HG03460 (cell line): ENCODE measurements around the gene RCOR3.
A peak's percentile ranks its signal among the peaks of the same experiment; 100 is the strongest.
"Not testable (repeated sequence)": the region's sequence is repeated elsewhere in the genome, so short reads cannot be mapped to it uniquely, and the experiment has no call there.

Source experiments
- ATAC-seq: cut with Tn5 transposase; IDR thresholded peaks from one replicate; pipeline ENCODE4 v1.9.1; 2021; ENCODE audit not compliant: unreplicated experiment

The RCOR3 gene

DNA sequence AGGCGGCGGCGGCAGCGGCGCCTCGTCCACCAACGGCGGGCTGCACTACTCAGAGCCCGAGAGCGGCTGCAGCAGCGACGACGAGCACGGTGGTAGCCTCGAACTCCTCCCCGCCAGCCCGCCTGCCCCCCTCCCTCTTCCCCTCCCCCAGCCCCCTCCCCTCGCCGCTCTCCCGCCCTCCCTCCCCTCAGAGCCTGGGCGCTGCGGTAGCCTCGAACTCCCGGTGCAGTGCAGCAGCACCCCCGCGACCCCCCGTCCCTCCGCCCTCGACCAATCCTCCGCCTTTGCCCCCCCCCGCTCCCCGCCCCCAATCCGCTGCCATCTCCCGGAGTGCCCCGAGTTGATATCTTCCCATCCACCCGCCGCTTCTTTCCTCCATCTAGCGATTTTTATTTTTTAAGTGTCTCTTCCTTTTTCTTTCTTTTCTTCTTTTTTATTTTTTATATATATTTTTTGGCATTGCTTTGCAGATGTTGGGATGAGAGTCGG, 516 bp downstream of the RCOR3 start:
- ATAC-seq, result peak; percentile 10

GRCh38 chr1:211260141-211261107, 1.3 kb downstream of the RCOR3 start:
- peak; percentile 44 for ATAC-seq

- no peak for ATAC-seq
These were observed 2.1 kb downstream of the RCOR3 start for GRCh38 chr1:211261229-211261628.

GRCh38 chr1:211263022-211263421, 3.9 kb downstream of the RCOR3 start:
- not testable (repeated sequence) for ATAC-seq

- no peak for ATAC-seq
These were observed 8.2 kb downstream of the RCOR3 start for GRCh38 chr1:211267204-211267857.

DNA sequence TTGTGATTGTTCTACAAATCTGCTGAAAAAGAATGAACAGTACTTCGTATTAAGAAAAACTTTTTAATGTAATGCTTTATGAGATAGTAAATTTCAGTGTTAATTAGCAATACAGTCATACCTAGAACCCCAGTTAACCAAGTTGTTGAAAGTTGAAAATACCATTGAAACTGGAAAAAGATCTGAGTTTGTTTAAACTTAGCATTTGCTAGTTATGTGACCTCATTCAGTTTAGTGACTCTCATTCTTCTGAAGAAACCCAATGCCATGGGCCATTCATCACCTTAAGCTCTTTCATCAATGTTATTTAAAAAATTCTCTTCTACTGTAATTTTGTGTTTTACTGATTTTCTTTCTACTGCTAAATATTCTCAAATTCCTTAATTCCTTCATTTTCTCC, 20.2 kb downstream of the RCOR3 start:
- no peak for ATAC-seq

DNA sequence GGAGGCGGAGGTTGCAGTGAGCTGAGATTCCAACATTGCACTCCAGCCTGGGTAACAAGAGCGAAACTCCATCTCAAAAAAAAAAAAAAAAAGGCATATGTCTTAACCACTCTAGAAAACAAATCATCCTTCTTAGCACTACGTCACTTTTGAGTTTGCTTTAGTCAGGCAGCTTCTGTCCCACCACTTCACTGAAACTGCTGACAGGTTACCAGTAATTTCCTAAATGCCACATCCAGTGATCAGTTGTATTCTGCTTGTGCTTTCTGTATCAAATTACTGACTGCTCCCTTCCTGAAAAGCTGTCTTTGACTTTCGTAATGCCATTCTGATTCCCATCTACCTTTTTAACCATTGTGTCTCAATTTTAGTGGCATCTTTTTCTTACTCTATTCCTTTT, 21.7 kb downstream of the RCOR3 start:
- ATAC-seq, result no peak

- ATAC-seq, result no peak
These were observed 22.3 kb downstream of the RCOR3 start for GRCh38 chr1:211281320-211282022.

DNA sequence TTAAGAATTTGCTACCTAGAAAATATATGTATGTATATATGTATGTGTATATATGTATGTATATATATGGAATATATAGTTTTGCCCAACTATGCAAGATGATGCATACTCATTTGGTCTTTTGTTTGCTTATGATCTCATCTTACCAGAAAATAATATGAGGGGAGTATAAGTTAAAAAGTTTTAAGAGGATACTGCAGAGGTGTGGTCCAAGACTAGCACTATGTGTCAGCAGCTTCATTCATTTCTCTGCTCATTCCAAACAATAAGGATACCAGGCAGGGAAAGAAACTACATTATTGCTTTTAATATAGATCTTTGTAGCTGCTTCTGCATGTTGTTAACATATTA, 22.8 kb downstream of the RCOR3 start:
- no peak for ATAC-seq

GRCh38 chr1:211285196-211285595, 26.0 kb downstream of the RCOR3 start:
- ATAC-seq, result no peak

GRCh38 chr1:211287218-211287617, 28.1 kb downstream of the RCOR3 start:
- ATAC-seq, result no peak

DNA sequence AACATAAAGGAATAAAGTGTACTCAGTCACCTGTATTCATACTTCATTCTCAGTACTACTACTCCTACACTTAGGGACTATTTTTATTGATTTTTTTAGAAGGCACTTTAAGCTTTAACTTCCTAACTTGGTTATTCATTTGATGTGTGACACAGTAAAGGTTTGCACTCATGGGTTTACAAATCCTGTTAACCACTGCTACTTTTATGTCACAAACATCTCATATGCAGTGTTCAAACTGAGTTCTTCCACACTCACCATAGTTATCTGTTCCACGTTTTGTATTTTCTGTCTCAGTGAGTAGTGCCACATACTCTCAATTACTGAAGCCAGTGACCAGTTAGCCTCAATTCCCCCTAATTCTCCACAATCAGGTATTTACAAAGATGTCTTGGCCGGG, 33.2 kb downstream of the RCOR3 start:
- ATAC-seq, result no peak

- no peak for ATAC-seq
These were observed 37.2 kb downstream of the RCOR3 start for GRCh38 chr1:211296396-211296795.

DNA sequence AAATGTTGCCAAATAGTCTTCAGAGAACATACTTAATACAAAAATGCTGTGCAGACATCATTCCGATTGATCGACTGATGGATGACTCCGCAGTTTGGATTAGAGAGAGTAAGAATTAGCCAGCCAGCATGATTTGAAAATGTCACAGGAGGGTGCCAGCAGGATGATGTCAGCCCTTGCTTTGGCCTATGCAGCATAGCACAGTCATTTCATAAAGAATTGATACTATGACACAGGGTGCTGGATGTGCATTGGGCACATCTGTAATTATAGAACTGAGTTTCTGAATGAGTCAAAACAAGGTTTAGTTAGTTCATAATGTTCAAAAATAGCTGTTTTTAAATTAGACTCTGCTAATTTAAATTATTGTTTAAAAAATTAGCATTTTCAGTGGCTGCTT, 45.9 kb downstream of the RCOR3 start:
- ATAC-seq, result peak; percentile 95

GRCh38 chr1:211309617-211310016, 50.5 kb downstream of the RCOR3 start:
- no peak for ATAC-seq

- ATAC-seq, result no peak
These were observed 54.2 kb downstream of the RCOR3 start for GRCh38 chr1:211313392-211313791.

DNA sequence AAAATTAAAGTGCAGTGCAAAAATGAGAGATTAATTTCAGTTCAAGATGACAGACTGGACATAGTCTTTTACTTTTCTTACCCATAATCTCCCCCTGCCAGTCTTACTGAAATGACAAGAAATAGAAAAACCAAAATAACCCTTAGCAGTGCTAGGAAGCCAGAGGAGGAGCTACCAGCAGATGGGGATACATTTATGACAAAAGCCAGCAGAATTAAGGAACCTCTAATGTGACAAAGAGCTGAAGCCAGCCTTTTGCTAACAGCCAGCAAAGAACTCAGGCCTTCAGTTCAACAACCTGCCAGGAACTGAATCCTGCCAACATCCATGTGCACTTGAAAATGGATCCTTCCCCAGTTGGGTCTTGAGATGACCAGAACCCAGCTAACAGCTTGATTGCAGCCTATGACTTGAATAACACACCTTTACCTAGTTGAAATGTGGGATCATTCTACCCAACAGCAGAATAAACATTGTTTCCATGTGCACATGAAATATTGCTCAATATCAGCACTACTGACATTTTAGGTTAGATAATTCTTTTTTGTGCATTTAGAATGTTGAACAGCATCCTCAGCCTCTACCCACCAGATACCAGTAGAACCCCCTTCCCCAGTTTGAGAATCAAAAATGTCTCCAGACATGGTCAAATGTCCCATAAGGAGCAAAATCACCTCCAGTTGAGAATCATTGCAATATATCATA, 59.6 kb downstream of the RCOR3 start:
- no peak for ATAC-seq

GRCh38 chr1:211319892-211320291, 60.7 kb downstream of the RCOR3 start:
- no peak for ATAC-seq

GRCh38 chr1:211320980-211321379, 61.8 kb downstream of the RCOR3 start:
- no peak for ATAC-seq

GRCh38 chr1:211321646-211322045, 62.5 kb downstream of the RCOR3 start:
- ATAC-seq, result not testable (repeated sequence)
